HepG2 (cell line): ENCODE data around the gene RASD1. TPM values are rescaled to one million over a fixed set of nuclear protein-coding genes. Genes with fewer than 3 reads are reported as not detected.

Experiments
- HCFC1 ChIP-seq: fragments of 150-350 bp; IDR thresholded peaks from 2 replicates; pipeline ENCODE4 v1.6.1; 2014; ENCODE audit warnings: low read depth, low read length
- NCOA1 ChIP-seq: sonication (generic); formaldehyde crosslinking; IDR thresholded peaks from 2 replicates; pipeline ENCODE4 v1.9.0; 2021; ENCODE audit warnings: missing genetic modification reagents
- NFE2L1 ChIP-seq: sonication (generic); formaldehyde crosslinking; IDR thresholded peaks from 2 replicates; pipeline ENCODE4 v1.4.0; 2020; ENCODE audit warnings: missing genetic modification reagents, mild to moderate bottlenecking, borderline replicate concordance
- PCBP1 ChIP-seq: fragments of 200-400 bp; formaldehyde crosslinking; IDR thresholded peaks from 2 replicates; pipeline ENCODE4 v1.6.1; 2017; ENCODE audit warnings: mild to moderate bottlenecking, low read depth, low read length, borderline replicate concordance
- POLR2G ChIP-seq: fragments of 200-400 bp; formaldehyde crosslinking; IDR thresholded peaks from 2 replicates; pipeline ENCODE4 v1.6.1; 2018; ENCODE audit warnings: mild to moderate bottlenecking, low read depth, low read length, moderate library complexity
- SMAD3 ChIP-seq: sonication (generic); formaldehyde crosslinking; IDR thresholded peaks from 2 replicates; pipeline ENCODE4 v1.4.0; 2020; ENCODE audit warnings: missing genetic modification reagents
- SUZ12 ChIP-seq: fragments of 150-350 bp; IDR thresholded peaks from 2 replicates; pipeline ENCODE4 v1.6.1; 2014; ENCODE audit warnings: low read depth, low read length
- ZFP36L2 ChIP-seq: sonication (generic); formaldehyde crosslinking; IDR thresholded peaks from 2 replicates; pipeline ENCODE4 v1.4.0; 2020; ENCODE audit warnings: missing genetic modification reagents
- ZNF10 ChIP-seq: sonication (generic); formaldehyde crosslinking; IDR thresholded peaks from 2 replicates; pipeline ENCODE4 v1.4.0; 2020; ENCODE audit warnings: mild to moderate bottlenecking, low read depth, missing genetic modification reagents, borderline replicate concordance
- ZNF768 ChIP-seq: sonication (generic); formaldehyde crosslinking; IDR thresholded peaks from 2 replicates; pipeline ENCODE4 v1.4.0; 2020; ENCODE audit warnings: missing genetic modification reagents
- ZNF772 ChIP-seq: sonication (generic); formaldehyde crosslinking; IDR thresholded peaks from 2 replicates; pipeline ENCODE4 v1.5.0; 2020; ENCODE audit warnings: mild to moderate bottlenecking, missing genetic modification reagents
- ZNF792 ChIP-seq: IDR thresholded peaks from 2 replicates; pipeline ENCODE4 v1.6.1; 2016
- ZNF883 ChIP-seq: sonication (generic); formaldehyde crosslinking; IDR thresholded peaks from 2 replicates; pipeline ENCODE4 v1.5.1; 2020; ENCODE audit warnings: mild to moderate bottlenecking, missing genetic modification reagents; ENCODE audit errors: not compliant biosample characterization
- polyA plus RNA-seq, 8 experiments: library from polyadenylated mRNA; depleted of rRNA in 3 of 8; stranded (reverse) in 7 of 8; unstranded in 1 of 8; fragments of >200 nt; fragmentation: Illumina TruSeq in 4 of 8; extraction: Trizol in 4 of 8; gene quantifications; 2 replicates each; pipeline versions ENCODE4 v1.2.1 to v1.2.3, GENCODE V29; 2011 to 2016; ENCODE audit warnings: low read depth in 4 of 8, missing spikeins in 1 of 8, mixed read lengths in 1 of 8; ENCODE audit not compliant: insufficient read depth in 1 of 8
- total RNA-seq, 5 experiments: library from RNA; depleted of rRNA; stranded (reverse); fragments of >200 nt; fragmentation: Illumina TruSeq; extraction: Trizol; gene quantifications; 2 replicates each; pipeline ENCODE4 v1.2.3, GENCODE V29; 2016; ENCODE audit warnings: low read depth in 1 of 5
- TF ChIP-seq, protein P1 (sequence below): sonication (generic); formaldehyde crosslinking; IDR thresholded peaks from 2 replicates; pipeline ENCODE4 v1.4.0; 2020; ENCODE audit warnings: missing genetic modification reagents
- TF ChIP-seq, protein P2 (sequence below): fragments of 450-650 bp; IDR thresholded peaks from 2 replicates; pipeline ENCODE4 v1.6.1; 2017
- TF ChIP-seq, protein P3 (sequence below): IDR thresholded peaks from 2 replicates; pipeline ENCODE4 v1.6.1; 2012; ENCODE audit warnings: low read depth, low read length, improper control_type of control experiment
- TF ChIP-seq, protein P4 (sequence below): sonication (generic); formaldehyde crosslinking; IDR thresholded peaks from 2 replicates; pipeline ENCODE4 v1.4.0; 2020; ENCODE audit warnings: missing genetic modification reagents
- TF ChIP-seq, protein P5 (sequence below): sonication (generic); formaldehyde crosslinking; IDR thresholded peaks from 2 replicates; pipeline ENCODE4 v1.4.0; 2020; ENCODE audit warnings: missing genetic modification reagents

Gene RASD1
- total and polyA plus RNA-seq, 2 of the 13 experiments (the other 11 are each of a cell fraction or from before 2014, with no cell fraction given) = 1.6 to 4.2 TPM

DNA sequence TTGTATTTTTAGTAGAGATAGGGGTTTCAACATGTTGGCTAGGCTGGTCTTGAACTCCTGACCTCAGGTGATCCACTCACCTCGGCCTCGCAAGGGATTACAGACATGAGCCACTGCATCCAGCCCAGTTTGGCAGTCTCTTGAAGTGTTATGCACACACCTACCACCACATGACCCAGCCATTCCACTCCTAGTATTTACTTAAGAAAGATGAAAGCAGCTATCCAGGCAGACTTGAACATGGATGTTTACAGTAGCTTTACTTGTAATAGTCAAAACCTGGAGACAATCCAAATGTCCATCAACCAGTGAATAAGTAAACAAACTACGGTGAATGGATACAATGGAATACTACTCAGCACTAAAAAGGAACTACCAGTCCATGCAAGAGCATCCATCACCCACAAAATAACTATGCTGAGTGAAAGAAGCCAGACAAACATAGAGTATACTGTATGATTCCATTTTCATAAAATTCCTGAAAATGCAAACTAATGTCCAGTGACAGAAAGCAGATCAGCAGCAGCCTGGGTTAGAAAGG is 37.8 kb upstream of the RASD1 start (continued):
- TF ChIP-seq HCFC1 = no peak
- TF ChIP-seq SMAD3 (CRISPR knock-in tag) = peak; percentile 95
- TF ChIP-seq POLR2G = no peak
- peak; percentile 85; the same call in 1 of the 2 replicates for TF ChIP-seq ZNF772 (CRISPR knock-in tag)
- TF ChIP-seq, protein P1, sequence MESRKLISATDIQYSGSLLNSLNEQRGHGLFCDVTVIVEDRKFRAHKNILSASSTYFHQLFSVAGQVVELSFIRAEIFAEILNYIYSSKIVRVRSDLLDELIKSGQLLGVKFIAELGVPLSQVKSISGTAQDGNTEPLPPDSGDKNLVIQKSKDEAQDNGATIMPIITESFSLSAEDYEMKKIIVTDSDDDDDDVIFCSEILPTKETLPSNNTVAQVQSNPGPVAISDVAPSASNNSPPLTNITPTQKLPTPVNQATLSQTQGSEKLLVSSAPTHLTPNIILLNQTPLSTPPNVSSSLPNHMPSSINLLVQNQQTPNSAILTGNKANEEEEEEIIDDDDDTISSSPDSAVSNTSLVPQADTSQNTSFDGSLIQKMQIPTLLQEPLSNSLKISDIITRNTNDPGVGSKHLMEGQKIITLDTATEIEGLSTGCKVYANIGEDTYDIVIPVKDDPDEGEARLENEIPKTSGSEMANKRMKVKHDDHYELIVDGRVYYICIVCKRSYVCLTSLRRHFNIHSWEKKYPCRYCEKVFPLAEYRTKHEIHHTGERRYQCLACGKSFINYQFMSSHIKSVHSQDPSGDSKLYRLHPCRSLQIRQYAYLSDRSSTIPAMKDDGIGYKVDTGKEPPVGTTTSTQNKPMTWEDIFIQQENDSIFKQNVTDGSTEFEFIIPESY (CRISPR knock-in tag) = peak; percentile 68; the same call in 1 of the 2 replicates
- TF ChIP-seq ZNF792 (CRISPR knock-in tag) = peak; percentile 85; the same call in 1 of the 2 replicates
- no peak for TF ChIP-seq NFE2L1 (CRISPR knock-in tag)
- 0 out of 2 replicates have a peak, but pooled peaks have one; percentile 62 for TF ChIP-seq NCOA1 (CRISPR knock-in tag)
- no peak for TF ChIP-seq ZNF883 (CRISPR knock-in tag)
- TF ChIP-seq, protein P2, sequence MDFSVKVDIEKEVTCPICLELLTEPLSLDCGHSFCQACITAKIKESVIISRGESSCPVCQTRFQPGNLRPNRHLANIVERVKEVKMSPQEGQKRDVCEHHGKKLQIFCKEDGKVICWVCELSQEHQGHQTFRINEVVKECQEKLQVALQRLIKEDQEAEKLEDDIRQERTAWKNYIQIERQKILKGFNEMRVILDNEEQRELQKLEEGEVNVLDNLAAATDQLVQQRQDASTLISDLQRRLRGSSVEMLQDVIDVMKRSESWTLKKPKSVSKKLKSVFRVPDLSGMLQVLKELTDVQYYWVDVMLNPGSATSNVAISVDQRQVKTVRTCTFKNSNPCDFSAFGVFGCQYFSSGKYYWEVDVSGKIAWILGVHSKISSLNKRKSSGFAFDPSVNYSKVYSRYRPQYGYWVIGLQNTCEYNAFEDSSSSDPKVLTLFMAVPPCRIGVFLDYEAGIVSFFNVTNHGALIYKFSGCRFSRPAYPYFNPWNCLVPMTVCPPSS = no peak
- TF ChIP-seq, protein P3, sequence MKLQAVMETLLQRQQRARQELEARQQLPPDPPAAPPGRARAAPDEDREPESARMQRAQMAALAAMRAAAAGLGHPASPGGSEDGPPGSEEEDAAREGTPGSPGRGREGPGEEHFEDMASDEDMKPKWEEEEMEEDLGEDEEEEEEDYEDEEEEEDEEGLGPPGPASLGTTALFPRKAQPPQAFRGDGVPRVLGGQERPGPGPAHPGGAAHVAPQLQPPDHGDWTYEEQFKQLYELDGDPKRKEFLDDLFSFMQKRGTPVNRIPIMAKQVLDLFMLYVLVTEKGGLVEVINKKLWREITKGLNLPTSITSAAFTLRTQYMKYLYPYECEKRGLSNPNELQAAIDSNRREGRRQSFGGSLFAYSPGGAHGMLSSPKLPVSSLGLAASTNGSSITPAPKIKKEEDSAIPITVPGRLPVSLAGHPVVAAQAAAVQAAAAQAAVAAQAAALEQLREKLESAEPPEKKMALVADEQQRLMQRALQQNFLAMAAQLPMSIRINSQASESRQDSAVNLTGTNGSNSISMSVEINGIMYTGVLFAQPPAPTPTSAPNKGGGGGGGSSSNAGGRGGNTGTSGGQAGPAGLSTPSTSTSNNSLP = peak; percentile 58
- no peak for TF ChIP-seq ZFP36L2 (CRISPR knock-in tag)
- TF ChIP-seq, protein P4, sequence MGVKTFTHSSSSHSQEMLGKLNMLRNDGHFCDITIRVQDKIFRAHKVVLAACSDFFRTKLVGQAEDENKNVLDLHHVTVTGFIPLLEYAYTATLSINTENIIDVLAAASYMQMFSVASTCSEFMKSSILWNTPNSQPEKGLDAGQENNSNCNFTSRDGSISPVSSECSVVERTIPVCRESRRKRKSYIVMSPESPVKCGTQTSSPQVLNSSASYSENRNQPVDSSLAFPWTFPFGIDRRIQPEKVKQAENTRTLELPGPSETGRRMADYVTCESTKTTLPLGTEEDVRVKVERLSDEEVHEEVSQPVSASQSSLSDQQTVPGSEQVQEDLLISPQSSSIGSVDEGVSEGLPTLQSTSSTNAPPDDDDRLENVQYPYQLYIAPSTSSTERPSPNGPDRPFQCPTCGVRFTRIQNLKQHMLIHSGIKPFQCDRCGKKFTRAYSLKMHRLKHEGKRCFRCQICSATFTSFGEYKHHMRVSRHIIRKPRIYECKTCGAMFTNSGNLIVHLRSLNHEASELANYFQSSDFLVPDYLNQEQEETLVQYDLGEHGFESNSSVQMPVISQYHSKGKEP (CRISPR knock-in tag) = no peak
- TF ChIP-seq PCBP1 = no peak
- no peak for TF ChIP-seq ZNF768 (CRISPR knock-in tag)
- TF ChIP-seq SUZ12 = no peak
- TF ChIP-seq, protein P5, sequence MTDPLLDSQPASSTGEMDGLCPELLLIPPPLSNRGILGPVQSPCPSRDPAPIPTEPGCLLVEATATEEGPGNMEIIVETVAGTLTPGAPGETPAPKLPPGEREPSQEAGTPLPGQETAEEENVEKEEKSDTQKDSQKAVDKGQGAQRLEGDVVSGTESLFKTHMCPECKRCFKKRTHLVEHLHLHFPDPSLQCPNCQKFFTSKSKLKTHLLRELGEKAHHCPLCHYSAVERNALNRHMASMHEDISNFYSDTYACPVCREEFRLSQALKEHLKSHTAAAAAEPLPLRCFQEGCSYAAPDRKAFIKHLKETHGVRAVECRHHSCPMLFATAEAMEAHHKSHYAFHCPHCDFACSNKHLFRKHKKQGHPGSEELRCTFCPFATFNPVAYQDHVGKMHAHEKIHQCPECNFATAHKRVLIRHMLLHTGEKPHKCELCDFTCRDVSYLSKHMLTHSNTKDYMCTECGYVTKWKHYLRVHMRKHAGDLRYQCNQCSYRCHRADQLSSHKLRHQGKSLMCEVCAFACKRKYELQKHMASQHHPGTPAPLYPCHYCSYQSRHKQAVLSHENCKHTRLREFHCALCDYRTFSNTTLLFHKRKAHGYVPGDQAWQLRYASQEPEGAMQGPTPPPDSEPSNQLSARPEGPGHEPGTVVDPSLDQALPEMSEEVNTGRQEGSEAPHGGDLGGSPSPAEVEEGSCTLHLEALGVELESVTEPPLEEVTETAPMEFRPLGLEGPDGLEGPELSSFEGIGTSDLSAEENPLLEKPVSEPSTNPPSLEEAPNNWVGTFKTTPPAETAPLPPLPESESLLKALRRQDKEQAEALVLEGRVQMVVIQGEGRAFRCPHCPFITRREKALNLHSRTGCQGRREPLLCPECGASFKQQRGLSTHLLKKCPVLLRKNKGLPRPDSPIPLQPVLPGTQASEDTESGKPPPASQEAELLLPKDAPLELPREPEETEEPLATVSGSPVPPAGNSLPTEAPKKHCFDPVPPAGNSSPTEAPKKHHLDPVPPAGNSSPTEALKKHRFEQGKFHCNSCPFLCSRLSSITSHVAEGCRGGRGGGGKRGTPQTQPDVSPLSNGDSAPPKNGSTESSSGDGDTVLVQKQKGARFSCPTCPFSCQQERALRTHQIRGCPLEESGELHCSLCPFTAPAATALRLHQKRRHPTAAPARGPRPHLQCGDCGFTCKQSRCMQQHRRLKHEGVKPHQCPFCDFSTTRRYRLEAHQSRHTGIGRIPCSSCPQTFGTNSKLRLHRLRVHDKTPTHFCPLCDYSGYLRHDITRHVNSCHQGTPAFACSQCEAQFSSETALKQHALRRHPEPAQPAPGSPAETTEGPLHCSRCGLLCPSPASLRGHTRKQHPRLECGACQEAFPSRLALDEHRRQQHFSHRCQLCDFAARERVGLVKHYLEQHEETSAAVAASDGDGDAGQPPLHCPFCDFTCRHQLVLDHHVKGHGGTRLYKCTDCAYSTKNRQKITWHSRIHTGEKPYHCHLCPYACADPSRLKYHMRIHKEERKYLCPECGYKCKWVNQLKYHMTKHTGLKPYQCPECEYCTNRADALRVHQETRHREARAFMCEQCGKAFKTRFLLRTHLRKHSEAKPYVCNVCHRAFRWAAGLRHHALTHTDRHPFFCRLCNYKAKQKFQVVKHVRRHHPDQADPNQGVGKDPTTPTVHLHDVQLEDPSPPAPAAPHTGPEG (CRISPR knock-in tag) = no peak
- no peak for TF ChIP-seq ZNF10 (CRISPR knock-in tag)
